COR-L47 (cell line): Measurements from ENCODE around the gene SLC35F3.

ENCODE experiments used
- DNase-seq: peaks from one replicate; lab custom pipeline; 2025; lab: John Stamatoyannopoulos, UW

The SLC35F3 gene

DNA sequence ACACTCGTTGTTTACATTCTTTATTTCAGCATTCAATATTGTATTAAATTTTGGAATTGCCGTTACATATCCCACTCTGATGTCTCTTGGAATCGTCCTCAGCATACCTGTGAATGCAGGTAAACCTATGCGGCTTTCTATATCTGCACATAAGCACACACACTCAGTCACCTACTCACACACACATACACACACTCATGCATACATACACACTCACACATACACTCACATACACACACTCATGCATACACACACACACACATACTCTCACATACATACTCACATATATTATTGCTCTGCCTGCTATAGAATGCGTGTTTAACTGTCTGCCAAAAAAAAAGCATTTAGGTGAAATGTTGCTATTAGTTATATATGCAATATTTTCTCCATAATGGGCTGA, 415.6 kb downstream of the SLC35F3 start:
- no peak for DNase-seq

DNA sequence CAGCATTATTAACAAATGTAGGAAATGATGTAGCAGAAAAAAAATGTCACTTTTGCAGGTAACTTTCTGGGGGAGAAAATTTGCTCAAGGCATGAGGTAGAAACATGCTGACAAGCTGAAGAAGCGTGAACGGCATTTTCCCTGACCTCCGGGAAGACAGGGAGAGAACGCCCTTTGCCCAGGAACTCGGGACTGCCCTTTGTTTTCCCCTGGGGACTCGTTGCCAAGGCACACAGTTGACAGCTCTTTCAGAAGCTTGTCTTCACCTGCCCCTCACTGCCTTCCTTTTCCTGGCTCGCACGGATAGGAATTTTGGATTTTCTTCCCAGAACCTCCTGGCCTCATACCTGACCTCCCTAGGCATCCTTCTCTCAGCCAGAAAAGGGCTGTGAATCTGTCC, 416.1 kb downstream of the SLC35F3 start:
- no peak for DNase-seq

DNA sequence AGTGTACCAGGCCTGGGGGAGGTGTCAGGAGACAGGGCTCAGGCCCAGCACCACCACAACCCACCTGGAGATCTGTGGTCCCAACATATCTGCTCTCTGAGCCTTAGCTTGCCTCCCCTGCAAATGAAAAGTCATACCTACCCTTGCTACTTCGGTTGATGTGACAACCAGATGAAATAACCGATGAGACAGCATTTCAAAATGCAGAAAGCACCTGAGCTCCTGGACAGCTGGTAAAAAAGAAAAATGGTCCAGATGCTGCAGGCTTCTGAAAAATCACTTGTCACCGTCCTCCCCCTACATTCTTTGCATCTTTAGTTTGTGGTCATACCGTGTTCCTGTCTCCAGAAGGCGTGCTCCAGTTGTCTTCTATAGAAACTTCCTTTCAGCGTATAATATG, 416.8 kb downstream of the SLC35F3 start:
- DNase-seq: no peak

DNA sequence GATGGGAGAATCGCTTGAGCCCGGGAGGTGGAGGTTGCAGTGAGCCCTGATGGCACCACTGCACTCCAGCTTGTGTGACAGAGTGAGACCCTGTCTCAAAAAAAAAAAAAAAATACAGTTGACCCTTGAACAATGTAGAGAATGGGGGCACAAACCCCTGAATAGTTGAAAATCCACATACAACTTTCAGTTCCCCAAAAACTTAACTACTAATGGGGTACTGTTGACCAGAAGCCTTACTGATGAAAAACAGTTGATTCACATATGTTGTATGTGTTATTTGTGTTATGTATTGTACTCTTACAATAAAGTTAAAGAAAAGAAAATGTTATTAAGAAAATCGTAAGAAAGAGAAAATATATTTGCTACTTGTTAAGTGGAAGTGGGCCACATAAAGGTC, 417.6 kb downstream of the SLC35F3 start:
- DNase-seq: no peak

DNA sequence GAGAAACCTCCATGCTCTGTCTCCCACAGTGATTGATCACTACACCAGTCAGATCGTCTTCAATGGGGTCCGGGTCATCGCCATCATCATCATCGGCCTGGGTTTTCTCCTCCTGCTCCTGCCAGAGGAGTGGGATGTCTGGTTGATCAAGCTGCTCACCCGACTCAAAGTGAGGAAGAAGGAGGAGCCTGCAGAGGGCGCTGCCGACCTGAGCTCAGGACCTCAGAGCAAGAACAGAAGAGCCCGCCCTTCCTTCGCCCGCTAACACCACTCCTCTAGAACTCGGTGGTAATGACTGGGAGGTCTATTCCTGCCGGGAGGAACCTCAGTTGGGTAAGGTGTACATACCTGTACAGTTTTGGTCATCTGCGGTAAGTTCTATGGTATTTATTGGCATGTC, 418.5 kb downstream of the SLC35F3 start:
- peak; percentile 49 for DNase-seq

DNA sequence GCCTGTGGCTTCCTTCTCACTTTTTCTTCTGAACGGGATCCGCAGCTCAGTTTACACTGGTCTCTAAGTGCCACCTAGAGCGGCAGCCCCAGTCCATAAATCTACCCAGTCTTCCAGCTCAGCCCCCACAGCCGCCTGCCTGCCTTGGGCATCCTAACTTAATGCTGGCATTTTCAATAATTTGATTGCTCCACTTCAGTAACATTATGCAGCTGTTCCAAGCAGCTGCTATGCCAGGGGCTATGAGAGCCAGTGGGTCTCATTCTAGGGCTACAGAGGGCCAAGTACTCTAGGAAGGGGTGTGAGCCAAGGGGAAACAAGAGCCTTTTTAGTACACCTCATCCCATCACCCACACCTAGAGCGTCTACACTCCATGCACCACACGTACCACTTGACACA, 420.3 kb downstream of the SLC35F3 start:
- DNase-seq: no peak

DNA sequence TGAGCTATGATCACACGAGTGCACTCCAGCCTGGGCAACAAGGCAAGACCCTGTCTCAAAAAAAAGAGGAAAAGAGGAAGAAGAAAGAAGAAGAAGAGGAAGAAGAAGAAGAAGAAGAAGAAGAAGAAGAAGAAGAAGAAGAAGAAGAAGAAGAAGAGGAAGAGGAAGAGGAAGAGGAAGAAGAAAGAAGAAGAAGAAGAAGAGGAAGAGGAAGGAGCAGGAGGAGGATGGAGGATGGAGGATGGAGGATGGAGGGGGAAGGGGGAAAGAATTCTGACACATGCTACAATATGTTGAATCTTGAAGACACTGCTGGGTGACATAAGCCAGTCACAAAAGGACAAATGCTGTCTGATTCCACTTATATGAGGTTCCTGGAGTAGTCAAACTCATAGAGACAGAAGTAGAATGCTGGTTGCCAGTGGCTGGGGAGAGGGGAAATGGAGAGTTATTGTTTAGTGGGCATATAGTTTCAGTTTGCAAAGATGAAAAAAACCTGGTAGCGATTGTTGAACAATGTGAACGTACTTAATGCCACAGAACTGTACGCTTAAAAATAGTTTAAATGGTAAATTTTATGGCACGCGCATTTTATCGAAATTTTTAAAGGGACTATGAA, 421.5 kb downstream of the SLC35F3 start:
- DNase-seq: no peak

DNA sequence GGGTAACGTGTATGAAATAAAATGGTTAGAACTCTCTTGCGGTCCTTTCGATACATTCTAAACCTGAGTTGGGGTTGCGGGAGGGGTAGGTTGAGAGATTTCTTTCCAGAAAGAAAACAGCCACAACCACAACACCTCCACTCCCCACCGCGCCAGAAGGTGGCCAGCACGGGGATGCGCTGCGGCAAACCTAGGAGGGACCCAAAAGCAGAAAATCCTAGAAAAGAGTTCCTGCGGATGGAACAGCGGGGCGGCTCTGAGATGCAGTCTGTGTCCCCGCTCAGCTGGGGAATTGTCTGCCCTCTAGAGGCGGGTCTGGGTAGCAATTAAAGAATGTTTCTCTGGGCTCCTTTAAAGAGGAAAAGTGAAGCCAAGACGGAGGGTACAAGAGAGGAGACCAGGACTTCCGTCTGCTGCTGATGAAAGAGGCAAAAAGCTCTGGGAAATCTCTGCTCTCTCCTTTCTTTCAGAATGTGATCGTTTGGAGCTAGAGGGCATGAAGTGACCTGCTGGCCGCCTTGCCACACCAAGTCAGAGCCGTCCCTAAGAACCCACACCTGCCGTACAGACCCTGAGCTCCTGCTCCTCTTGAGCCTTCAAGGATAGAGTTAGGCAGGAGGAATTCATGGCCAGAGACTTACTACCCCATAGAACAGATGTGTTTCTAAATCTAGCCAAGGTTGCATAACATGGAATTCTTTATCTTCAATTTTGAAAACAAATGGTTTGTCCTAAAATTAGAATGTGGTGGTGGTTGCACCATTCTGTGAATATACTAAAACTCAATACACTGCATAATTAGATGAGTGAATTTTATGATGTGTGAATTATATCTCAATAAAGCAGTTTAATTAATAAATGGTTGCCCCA, 422.3 kb downstream of the SLC35F3 start:
- peak; percentile 57 for DNase-seq

DNA sequence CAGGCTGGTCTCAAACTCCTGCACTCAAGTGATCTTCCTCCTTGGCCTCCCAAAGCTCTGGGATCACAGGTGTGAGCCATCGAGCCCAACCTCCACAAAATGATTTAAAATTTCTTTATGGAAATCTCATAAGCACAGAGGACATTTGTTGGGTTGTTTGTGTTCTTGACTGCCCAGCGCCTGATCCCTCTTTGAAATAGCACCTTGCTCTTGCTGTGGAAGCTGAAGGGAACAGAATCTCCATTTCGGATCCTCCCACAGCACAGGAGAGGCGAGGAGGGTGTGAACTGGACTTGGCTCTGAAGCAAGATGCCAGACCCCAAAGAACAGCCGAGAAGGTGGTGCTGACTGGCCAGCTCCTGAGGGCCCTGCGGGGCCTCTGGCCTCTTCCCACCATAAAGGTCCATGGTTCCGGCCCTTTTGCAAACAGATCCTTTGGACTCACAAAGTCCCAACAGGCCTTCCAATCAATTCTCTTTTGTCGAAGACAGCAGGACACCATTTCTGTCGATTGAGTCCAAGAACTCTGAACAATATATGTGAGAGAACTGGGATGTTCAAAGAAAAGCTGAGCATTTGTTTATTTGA, 423.2 kb downstream of the SLC35F3 start:
- no peak for DNase-seq

DNA sequence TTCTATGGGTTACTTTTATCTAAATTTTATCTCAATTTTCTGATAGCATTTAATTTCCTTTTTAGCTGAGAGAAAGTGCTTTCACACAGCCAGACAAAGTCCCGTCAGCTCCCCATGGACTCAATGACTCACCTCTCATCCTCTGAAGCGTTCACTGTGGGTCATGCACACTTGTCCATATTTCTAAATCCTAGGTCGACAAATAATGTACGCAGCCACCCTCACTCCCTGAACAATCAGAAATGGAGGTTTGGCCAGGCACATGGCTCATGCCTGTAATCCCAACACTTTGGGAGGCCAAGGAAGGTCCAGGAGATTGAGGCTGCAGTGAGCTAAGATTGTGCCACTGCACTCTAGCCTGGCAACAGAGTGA, 426.4 kb downstream of the SLC35F3 start:
- no peak for DNase-seq

DNA sequence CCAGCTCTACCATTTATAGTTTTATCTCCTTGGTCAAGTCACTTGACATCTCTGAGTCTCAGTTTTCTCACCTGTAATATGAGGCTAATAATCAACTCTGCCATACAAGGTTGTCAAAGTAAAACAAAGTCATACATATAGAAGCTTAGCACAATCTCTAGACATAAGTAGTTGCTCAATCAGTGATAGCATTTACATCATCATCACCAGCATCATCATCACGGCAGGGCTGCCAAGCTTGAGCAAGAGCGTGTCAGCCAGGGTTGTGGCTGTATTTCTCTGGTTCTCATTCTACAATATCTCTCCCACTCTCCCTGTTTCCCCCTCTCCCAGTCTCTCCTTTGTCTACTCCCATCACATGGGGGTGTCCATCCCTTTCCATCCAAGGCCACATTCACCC, 427.0 kb downstream of the SLC35F3 start:
- no peak for DNase-seq

DNA sequence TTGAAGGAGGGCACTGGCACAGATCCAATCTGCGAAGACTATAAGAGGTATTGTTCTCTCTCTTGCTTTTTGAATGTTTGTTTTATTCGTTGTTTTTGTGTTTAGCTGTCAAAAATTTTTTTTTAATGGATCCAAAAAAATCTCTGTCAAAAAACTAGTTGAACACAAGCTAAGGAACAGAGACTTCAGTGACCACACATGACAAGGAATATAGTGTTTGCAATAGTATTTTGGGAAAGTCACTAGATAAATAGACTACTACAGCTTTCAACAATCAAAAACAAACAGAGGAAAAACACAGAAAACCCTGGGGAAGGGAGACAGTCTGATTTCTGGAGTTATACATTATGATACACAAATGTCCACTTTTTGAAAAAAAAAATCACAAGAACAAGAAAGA, 431.9 kb downstream of the SLC35F3 start:
- DNase-seq: no peak

DNA sequence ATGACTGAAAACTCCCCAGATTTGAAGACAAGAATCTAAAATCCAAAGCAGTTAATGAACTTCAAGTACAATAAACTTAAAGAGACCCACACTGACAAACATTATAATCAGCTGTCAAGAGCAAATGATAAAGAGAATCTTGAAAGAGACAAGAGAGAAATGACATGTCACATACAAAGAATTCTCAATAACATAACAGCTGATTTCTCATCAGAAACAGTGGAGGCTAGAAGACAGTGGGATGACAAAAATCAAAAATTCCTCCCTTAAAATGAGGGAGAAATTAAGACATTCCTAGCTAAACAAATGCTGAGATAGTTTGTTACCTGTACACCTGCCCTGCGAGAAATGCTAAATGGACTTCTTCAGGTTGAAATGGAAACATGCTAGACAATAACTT, 432.8 kb downstream of the SLC35F3 start:
- no peak for DNase-seq

DNA sequence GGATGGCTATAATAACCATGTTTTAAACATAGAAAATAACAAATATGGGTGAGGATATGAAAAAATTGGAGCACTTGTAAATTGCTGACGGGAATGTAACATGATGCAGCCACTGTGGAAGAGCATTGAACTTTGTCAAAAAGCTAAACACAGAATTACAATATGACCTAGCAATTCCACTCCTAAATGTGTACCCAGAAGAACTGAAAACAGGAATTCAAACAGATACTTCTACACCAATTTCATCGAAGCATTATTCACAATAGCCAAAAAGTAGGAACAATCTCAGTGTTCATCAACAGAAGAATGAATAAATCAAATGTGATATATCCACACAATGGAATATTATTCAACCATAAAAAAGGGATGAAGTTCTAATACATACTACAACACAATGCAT, 436.1 kb downstream of the SLC35F3 start:
- no peak for DNase-seq

DNA sequence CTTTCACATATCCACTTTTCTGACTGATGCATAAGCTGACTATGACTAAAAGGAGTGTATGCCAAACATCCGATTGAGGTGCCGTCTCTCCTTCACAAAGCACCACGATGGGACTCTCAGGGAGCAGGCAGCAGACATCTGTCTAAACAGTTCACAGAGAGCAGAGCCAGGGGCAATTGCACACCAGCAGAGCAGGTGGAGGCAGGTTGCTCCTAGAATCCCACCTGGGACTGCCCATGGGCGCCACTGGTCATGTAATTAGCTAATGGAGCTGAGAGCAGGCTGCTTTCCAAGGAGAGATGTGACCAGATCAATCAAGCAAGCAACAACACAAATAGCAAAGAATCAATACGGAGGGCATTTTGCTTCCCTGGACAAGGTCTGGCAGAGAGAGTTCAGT, 438.3 kb downstream of the SLC35F3 start:
- peak; percentile 44 for DNase-seq

DNA sequence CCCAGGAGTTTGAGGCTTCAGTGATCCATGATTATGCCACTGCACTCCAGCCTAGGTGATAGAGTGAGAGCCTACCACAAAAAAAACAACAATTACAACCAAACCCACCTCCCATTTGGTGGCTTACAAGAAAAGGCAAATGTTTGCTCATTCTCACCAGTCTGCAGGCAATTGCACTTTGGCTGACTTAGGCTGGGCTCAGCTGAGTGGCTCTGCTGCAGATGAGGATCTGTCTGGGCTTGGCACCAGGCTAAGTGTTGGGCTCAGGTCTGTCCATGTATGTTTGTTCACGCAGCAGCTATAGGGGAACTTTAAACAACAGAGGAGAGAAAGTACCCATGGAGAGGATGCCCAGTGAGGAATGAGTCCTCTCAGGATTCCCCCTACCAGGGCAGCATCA, 440.8 kb downstream of the SLC35F3 start:
- DNase-seq: no peak

DNA sequence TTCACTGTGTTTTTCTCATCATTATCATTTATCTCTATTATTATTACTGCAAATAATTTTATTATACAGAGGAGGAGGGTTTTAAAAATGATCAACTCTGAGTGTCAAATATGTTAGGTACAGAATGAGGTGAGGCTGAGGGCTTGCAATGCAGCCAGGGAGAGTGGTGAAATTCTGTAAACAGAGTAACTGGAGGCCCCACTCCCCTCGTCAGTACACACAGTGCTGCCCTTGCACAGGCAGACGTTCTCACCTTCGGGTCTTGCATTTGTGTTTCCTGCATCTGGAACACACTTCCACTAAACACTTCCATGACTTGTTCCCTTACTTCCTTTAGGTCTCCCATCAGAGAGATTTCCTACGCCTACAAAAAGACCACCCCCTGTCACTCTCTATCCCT, 444.5 kb downstream of the SLC35F3 start:
- DNase-seq: no peak

DNA sequence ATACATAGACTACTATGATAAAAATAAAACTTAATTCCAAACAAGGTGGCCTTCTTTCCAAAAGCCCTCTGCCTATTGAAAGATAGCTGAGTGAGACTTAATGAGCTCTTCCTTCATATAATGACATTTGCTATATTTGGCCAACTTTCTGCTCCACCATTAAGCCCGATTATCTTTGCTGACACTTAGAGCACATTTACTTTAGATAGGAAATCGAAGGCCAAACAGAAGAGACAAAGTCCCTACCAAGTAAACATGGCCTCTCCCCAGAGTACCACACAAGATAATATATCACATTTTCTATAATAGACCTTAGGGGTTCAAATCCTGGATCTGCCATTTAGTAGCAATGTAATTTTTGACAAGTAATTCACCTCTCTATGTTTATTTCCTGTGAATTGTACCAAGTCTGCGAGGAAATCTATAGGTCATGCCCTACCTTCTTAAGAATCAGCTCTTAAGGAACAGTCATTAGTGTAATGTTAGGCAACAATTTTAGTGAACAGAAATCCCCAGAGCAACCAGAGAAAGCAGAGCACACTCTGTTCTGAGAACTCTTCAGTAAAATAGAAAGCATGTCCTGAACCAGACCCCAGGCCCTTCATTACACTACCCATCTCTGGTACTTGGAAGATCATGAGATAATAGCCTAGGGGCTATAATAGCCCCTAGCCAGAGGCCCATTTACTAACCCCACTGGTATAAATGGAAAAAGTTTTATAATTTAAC, 451.5 kb downstream of the SLC35F3 start:
- no peak for DNase-seq

DNA sequence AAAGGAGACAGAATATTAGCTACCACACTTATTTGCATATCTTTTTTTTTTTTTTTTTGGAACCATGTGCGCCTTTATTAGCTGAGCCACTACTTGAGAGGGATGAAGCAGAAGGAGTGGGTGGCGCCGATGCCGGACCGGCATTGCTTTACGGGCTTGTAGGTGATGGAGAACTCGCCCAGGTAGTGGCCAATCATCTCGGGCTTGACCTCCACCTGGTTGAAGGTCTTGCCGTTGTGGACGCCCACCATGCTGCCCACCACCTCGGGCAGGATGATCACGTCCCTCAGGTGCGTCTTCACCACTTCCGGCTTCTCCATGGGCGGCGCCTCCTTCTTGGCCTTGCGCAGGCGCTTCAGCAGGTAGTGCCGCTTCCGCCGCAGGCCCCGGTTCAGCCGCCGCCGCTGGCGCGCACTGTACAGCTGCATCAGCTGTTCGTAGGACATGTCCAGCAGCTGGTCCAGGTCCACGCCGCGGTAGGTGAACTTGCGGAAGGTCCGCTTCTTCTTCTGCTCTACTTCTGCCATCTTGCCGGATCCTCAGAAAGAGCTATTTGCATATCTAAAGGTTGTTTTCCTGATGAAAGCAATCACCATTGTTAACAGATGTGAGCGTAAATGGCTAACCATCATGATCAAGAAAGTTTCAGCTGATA, 452.3 kb downstream of the SLC35F3 start:
- peak; percentile 73 for DNase-seq

DNA sequence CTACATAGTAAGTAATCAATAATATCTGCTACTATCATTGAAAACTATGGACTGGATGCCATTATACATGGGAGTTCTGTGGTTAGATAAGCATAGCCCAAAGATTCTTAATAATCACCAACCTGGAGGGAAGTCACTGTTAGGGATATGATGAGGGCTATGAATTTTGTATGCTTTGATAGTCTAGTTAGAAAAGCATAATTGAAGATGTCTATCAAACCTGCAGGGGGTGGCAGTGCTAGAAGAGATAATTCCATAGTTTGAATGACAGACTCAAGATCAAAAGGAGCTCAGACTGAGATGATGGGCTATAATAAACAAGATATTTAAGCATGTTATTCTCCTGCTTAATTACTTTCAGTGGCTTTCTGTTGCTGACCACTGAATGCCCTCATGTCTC, 453.4 kb downstream of the SLC35F3 start:
- no peak for DNase-seq

DNA sequence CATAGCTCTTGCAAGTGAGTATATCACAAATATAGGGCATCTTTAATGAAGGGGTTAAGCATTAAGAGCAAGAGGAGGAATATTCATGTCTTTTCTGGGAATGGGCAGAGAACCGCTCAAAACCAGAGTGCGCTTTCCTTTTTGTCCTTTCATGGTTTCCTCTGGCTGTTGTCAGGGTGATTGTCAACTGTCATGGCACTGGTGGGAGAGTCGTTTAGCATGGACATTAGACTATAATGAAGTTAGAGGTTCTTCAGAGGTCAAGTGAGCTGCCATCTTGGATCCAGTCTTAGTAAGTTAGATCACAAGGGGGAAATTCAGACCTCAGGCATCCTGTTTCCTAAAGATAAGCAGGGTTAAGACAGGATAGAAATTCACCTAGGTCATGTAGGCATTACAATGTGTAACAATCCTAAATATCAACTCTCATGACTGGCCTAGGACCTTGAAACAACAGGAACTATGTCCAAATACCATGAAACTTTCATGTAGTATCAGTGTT, 456.7 kb downstream of the SLC35F3 start:
- DNase-seq: no peak

DNA sequence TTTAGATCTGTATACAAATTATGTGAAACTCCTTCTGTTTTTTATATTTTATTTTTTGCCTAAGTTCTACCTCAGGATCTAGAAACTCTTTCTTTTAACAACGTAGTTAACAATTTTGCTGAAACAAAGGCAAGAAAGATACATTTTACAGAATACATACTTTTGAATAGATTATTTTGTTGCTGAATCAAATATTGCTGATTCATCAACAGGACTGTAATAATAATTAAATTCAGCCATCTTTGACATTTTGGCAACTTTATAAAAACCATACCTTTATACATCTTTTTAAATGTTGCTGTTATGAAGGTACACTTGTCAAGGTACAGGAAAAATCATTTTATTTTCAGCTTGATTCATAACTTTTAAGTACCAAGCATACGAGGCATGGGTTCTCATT, 458.1 kb downstream of the SLC35F3 start:
- no peak for DNase-seq
